HepG2 (cell line): Measurements from ENCODE around the gene SMTNL1. TPM values are rescaled to one million over a fixed set of nuclear protein-coding genes. Genes with fewer than 3 reads are reported as not detected.

ENCODE experiments used
- NCOA1 ChIP-seq: sonication (generic); formaldehyde crosslinking; IDR thresholded peaks from 2 replicates; pipeline ENCODE4 v1.9.0; 2021; ENCODE audit warnings: missing genetic modification reagents
- NFYB ChIP-seq: sonication (generic); formaldehyde crosslinking; IDR thresholded peaks from 2 replicates; pipeline ENCODE4 v1.4.0; 2020; ENCODE audit warnings: missing genetic modification reagents
- PITX1 ChIP-seq: sonication (generic); formaldehyde crosslinking; IDR thresholded peaks from 2 replicates; pipeline ENCODE4 v1.5.1; 2020; ENCODE audit warnings: mild to moderate bottlenecking, missing genetic modification reagents
- RBAK ChIP-seq: sonication (generic); formaldehyde crosslinking; IDR thresholded peaks from 2 replicates; pipeline ENCODE4 v1.5.1; 2020; ENCODE audit warnings: mild to moderate bottlenecking, missing genetic modification reagents
- RNF2 ChIP-seq: fragments of 450-650 bp; conservative IDR thresholded peaks from 2 replicates; pipeline ENCODE4 v1.6.1; 2016; ENCODE audit warnings: low read depth
- SCMH1 ChIP-seq: sonication (generic); formaldehyde crosslinking; IDR thresholded peaks from 2 replicates; pipeline ENCODE4 v1.9.0; 2021; ENCODE audit warnings: missing genetic modification reagents, mild to moderate bottlenecking, borderline replicate concordance
- TCF12 ChIP-seq, 2 experiments: fragments of 450-650 bp in 1 of 2; sonication (generic) in 1 of 2; formaldehyde crosslinking in 1 of 2; IDR thresholded peaks; 2 replicates each; pipeline versions ENCODE4 v1.6.1 to v1.8.0; 2017 to 2022; ENCODE audit warnings: antibody characterized with exemption in 1 of 2, mild to moderate bottlenecking in 1 of 2, missing genetic modification reagents in 1 of 2, moderate library complexity in 1 of 2
- ZC3H4 ChIP-seq: sonication (generic); formaldehyde crosslinking; IDR thresholded peaks from 2 replicates; pipeline ENCODE4 v1.4.0; 2020; ENCODE audit warnings: missing genetic modification reagents, borderline replicate concordance
- ZNF318 ChIP-seq: sonication (generic); formaldehyde crosslinking; IDR thresholded peaks from 2 replicates; pipeline ENCODE4 v1.4.0; 2020; ENCODE audit warnings: mild to moderate bottlenecking, missing genetic modification reagents
- ZNF510 ChIP-seq: sonication (generic); formaldehyde crosslinking; IDR thresholded peaks from 2 replicates; pipeline ENCODE4 v1.4.0; 2020; ENCODE audit warnings: low read depth, mild to moderate bottlenecking, missing genetic modification reagents
- ZNF740 ChIP-seq: sonication (generic); formaldehyde crosslinking; IDR thresholded peaks from 2 replicates; pipeline ENCODE4 v1.4.0; 2020; ENCODE audit warnings: missing genetic modification reagents
- ZNF850 ChIP-seq: sonication (generic); formaldehyde crosslinking; conservative IDR thresholded peaks from 2 replicates; pipeline ENCODE4 v1.9.0; 2021; ENCODE audit warnings: mild to moderate bottlenecking, missing genetic modification reagents
- polyA plus RNA-seq, 8 experiments: library from polyadenylated mRNA; depleted of rRNA in 3 of 8; stranded (reverse) in 7 of 8; unstranded in 1 of 8; fragments of >200 nt; fragmentation: Illumina TruSeq in 4 of 8; extraction: Trizol in 4 of 8; gene quantifications; 2 replicates each; pipeline versions ENCODE4 v1.2.1 to v1.2.3, GENCODE V29; 2011 to 2016; ENCODE audit warnings: low read depth in 4 of 8, missing spikeins in 1 of 8, mixed read lengths in 1 of 8; ENCODE audit not compliant: insufficient read depth in 1 of 8
- total RNA-seq, 5 experiments: library from RNA; depleted of rRNA; stranded (reverse); fragments of >200 nt; fragmentation: Illumina TruSeq; extraction: Trizol; gene quantifications; 2 replicates each; pipeline ENCODE4 v1.2.3, GENCODE V29; 2016; ENCODE audit warnings: low read depth in 1 of 5
- TF ChIP-seq, protein P1 (sequence below): sonication (generic); formaldehyde crosslinking; IDR thresholded peaks from 2 replicates; pipeline ENCODE4 v1.9.0; 2021; ENCODE audit warnings: mild to moderate bottlenecking, missing genetic modification reagents

Gene SMTNL1
- total and polyA plus RNA-seq, 2 of the 13 experiments (the other 11 are each of a cell fraction or from before 2014, with no cell fraction given): 0.04 TPM; not detected in 1

- TF ChIP-seq, protein P1, sequence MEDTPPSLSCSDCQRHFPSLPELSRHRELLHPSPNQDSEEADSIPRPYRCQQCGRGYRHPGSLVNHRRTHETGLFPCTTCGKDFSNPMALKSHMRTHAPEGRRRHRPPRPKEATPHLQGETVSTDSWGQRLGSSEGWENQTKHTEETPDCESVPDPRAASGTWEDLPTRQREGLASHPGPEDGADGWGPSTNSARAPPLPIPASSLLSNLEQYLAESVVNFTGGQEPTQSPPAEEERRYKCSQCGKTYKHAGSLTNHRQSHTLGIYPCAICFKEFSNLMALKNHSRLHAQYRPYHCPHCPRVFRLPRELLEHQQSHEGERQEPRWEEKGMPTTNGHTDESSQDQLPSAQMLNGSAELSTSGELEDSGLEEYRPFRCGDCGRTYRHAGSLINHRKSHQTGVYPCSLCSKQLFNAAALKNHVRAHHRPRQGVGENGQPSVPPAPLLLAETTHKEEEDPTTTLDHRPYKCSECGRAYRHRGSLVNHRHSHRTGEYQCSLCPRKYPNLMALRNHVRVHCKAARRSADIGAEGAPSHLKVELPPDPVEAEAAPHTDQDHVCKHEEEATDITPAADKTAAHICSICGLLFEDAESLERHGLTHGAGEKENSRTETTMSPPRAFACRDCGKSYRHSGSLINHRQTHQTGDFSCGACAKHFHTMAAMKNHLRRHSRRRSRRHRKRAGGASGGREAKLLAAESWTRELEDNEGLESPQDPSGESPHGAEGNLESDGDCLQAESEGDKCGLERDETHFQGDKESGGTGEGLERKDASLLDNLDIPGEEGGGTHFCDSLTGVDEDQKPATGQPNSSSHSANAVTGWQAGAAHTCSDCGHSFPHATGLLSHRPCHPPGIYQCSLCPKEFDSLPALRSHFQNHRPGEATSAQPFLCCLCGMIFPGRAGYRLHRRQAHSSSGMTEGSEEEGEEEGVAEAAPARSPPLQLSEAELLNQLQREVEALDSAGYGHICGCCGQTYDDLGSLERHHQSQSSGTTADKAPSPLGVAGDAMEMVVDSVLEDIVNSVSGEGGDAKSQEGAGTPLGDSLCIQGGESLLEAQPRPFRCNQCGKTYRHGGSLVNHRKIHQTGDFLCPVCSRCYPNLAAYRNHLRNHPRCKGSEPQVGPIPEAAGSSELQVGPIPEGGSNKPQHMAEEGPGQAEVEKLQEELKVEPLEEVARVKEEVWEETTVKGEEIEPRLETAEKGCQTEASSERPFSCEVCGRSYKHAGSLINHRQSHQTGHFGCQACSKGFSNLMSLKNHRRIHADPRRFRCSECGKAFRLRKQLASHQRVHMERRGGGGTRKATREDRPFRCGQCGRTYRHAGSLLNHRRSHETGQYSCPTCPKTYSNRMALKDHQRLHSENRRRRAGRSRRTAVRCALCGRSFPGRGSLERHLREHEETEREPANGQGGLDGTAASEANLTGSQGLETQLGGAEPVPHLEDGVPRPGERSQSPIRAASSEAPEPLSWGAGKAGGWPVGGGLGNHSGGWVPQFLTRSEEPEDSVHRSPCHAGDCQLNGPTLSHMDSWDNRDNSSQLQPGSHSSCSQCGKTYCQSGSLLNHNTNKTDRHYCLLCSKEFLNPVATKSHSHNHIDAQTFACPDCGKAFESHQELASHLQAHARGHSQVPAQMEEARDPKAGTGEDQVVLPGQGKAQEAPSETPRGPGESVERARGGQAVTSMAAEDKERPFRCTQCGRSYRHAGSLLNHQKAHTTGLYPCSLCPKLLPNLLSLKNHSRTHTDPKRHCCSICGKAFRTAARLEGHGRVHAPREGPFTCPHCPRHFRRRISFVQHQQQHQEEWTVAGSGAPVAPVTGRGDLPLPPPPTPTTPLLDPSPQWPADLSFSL: no peak
- no peak for TF ChIP-seq ZNF318 (CRISPR knock-in tag)
- no peak for TF ChIP-seq NFYB (CRISPR knock-in tag)
- peak; percentile 19; the same call in 1 of the 2 replicates for TF ChIP-seq PITX1 (CRISPR knock-in tag)
- no peak for TF ChIP-seq ZC3H4
- no peak for TF ChIP-seq ZNF740 (CRISPR knock-in tag)
- TF ChIP-seq NCOA1 (CRISPR knock-in tag): no peak
- TF ChIP-seq SCMH1 (CRISPR knock-in tag): no peak
- TF ChIP-seq ZNF850 (CRISPR knock-in tag): no peak
- no peak for TF ChIP-seq TCF12 (IDR thresholded peaks at IDR 0.05)
- TF ChIP-seq TCF12 (CRISPR knock-in tag; IDR thresholded peaks at IDR 0.05): no peak
- no peak for TF ChIP-seq ZNF510 (CRISPR knock-in tag)
- no peak for TF ChIP-seq RBAK (CRISPR knock-in tag)
- TF ChIP-seq RNF2: no peak
Observed at GRCh38 chr11:57493507-57494503, 43.6 kb upstream of the SMTNL1 start (continued).
